GM23338 (cell line): Measurements from ENCODE around the gene PSMB8. TPM values are rescaled to one million over a fixed set of nuclear protein-coding genes. Genes with fewer than 3 reads are reported as not detected.

Source experiments
- ATAC-seq: fragments of 200-7000 bp; cut with Tn5 transposase; 3 replicates; pipeline ENCODE4 v1.9.1; 2020
- DNase-seq: peaks from one replicate; pipeline ENCODE4 v3.0.0-alpha.2; 2015; ENCODE audit warnings: low spot score
- H2AFZ ChIP-seq: fragments of 200-600 bp; sonication (generic); 2 replicates; pipeline ENCODE4 v1.8.0; 2016; ENCODE audit warnings: antibody characterized with exemption, mild to moderate bottlenecking, moderate library complexity
- H3F3A ChIP-seq: fragments of 200-600 bp; sonication (generic); replicated peaks from 2 replicates; pipeline ENCODE4 v1.8.0; 2017; ENCODE audit warnings: antibody characterized with exemption, mixed run types, low read depth
- H3K27ac ChIP-seq: fragments of 200-600 bp; sonication (generic); 2 replicates; pipeline ENCODE4 v1.6.1; 2016; ENCODE audit warnings: low read depth
- H3K27me3 ChIP-seq: fragments of 200-600 bp; sonication (generic); 2 replicates; pipeline ENCODE4 v1.8.0; 2016; ENCODE audit warnings: mild to moderate bottlenecking, mixed run types, moderate library complexity; ENCODE audit not compliant: insufficient read depth
- H3K36me3 ChIP-seq: fragments of 200-600 bp; sonication (generic); 2 replicates; pipeline ENCODE4 v1.8.0; 2016; ENCODE audit warnings: mild to moderate bottlenecking; ENCODE audit not compliant: insufficient read depth
- H3K4me1 ChIP-seq: fragments of 200-600 bp; sonication (generic); 2 replicates; pipeline ENCODE4 v1.8.0; 2016; ENCODE audit warnings: mild to moderate bottlenecking, moderate library complexity; ENCODE audit not compliant: insufficient read depth
- H3K4me2 ChIP-seq: fragments of 200-600 bp; sonication (generic); 2 replicates; pipeline ENCODE4 v1.7.1; 2017; ENCODE audit warnings: mixed run types
- H3K4me3 ChIP-seq: fragments of 200-600 bp; sonication (generic); 2 replicates; pipeline ENCODE4 v1.6.1; 2016; ENCODE audit warnings: mixed run types
- H3K79me2 ChIP-seq: fragments of 200-600 bp; sonication (generic); replicated peaks from 2 replicates; pipeline ENCODE4 v1.8.0; 2017; ENCODE audit warnings: mild to moderate bottlenecking; ENCODE audit not compliant: insufficient read depth
- H3K9me2 ChIP-seq: fragments of 200-600 bp; sonication (generic); 2 replicates; pipeline ENCODE4 v1.8.0; 2017; ENCODE audit not compliant: insufficient read depth
- H4K20me1 ChIP-seq: fragments of 200-600 bp; sonication (generic); replicated peaks from 2 replicates; pipeline ENCODE4 v1.8.0; 2017; ENCODE audit warnings: mild to moderate bottlenecking; ENCODE audit not compliant: insufficient read depth
- H3K27ac Mint-ChIP-seq: 2 replicates; pipeline ENCODE4 v1.8.0; 2020; ENCODE audit warnings: inconsistent platforms, mild to moderate bottlenecking, moderate library complexity, mixed read lengths
- H3K27me3 Mint-ChIP-seq: 3 replicates; pipeline ENCODE4 v1.8.0; 2022; ENCODE audit warnings: low read depth, mild to moderate bottlenecking, moderate library complexity, mixed read lengths, inconsistent platforms; ENCODE audit not compliant: insufficient read depth, poor library complexity
- H3K36me3 Mint-ChIP-seq: 3 replicates; pipeline ENCODE4 v1.8.0; 2021; ENCODE audit warnings: low read depth, mild to moderate bottlenecking, inconsistent platforms, moderate library complexity, mixed read lengths
- H3K4me1 Mint-ChIP-seq: 3 replicates; pipeline ENCODE4 v1.8.0; 2020; ENCODE audit warnings: mild to moderate bottlenecking, inconsistent platforms, mixed read lengths
- H3K4me3 Mint-ChIP-seq: 3 replicates; pipeline ENCODE4 v1.8.0; 2021; ENCODE audit warnings: moderate library complexity, mild to moderate bottlenecking, inconsistent platforms, mixed read lengths
- H3K9me3 Mint-ChIP-seq: 3 replicates; pipeline ENCODE4 v1.8.0; 2020; ENCODE audit warnings: moderate library complexity, mild to moderate bottlenecking, inconsistent platforms, mixed read lengths
- CREB1 ChIP-seq: fragments of 250-450 bp; sonication (Bioruptor Pico); IDR thresholded peaks from 2 replicates; pipeline ENCODE4 v1.5.0; 2020; ENCODE audit warnings: low read depth, mild to moderate bottlenecking, moderate library complexity
- CTCF ChIP-seq, 2 experiments: fragments of 200-600 bp in 1 of 2; sonication (generic) in 1 of 2; conservative IDR thresholded peaks; 2 replicates each; pipeline versions ENCODE4 v1.5.1 to v1.6.1; 2016 to 2017; ENCODE audit warnings: antibody characterized with exemption in 2 of 2, low read depth in 2 of 2, mild to moderate bottlenecking in 2 of 2, moderate library complexity in 1 of 2
- ETS1 ChIP-seq: IDR thresholded peaks from 2 replicates; pipeline ENCODE4 v1.6.1; 2016; ENCODE audit warnings: antibody characterized with exemption
- EZH2 ChIP-seq: fragments of 200-600 bp; sonication (generic); IDR thresholded peaks from one replicate; pipeline ENCODE4 v1.8.0; 2017; ENCODE audit warnings: antibody characterized with exemption, mild to moderate bottlenecking, low read depth; ENCODE audit not compliant: unreplicated experiment
- EZH2phosphoT487 ChIP-seq: fragments of 200-600 bp; sonication (generic); IDR thresholded peaks from one replicate; pipeline ENCODE4 v1.8.1; 2018; ENCODE audit warnings: antibody characterized with exemption; ENCODE audit not compliant: unreplicated experiment
- JUNB ChIP-seq: IDR thresholded peaks from one replicate; pipeline ENCODE4 v1.6.1; 2016; ENCODE audit warnings: antibody characterized with exemption; ENCODE audit not compliant: unreplicated experiment
- REST ChIP-seq: IDR thresholded peaks from one replicate; pipeline ENCODE4 v1.6.1; 2018; ENCODE audit warnings: antibody characterized with exemption; ENCODE audit not compliant: unreplicated experiment
- STAT1 ChIP-seq: IDR thresholded peaks from one replicate; pipeline ENCODE4 v1.6.1; 2016; ENCODE audit warnings: antibody characterized with exemption; ENCODE audit not compliant: unreplicated experiment
- ZNF331 ChIP-seq: fragments of 250-450 bp; sonication (Bioruptor Pico); IDR thresholded peaks from 2 replicates; pipeline ENCODE4 v1.5.0; 2020; ENCODE audit warnings: low read depth, mild to moderate bottlenecking, moderate library complexity
- ZNF462 ChIP-seq: fragments of 250-450 bp; sonication (Bioruptor Pico); IDR thresholded peaks from 2 replicates; pipeline ENCODE4 v1.5.0; 2020; ENCODE audit warnings: mild to moderate bottlenecking, moderate library complexity
- polyA plus RNA-seq: library from polyadenylated mRNA; unstranded; fragments of >200 nt; fragmentation: Nextera tagmentation; extraction: Ambion mirVana; gene quantifications from 2 replicates; pipeline ENCODE4 v1.2.1, GENCODE V29; 2016
- total RNA-seq: library from RNA; depleted of rRNA; stranded (reverse); fragments of >200 nt; shearing (Covaris generic); gene quantifications from 2 replicates; pipeline ENCODE4 v1.2.3, GENCODE V29; 2014

Gene PSMB8
- total and polyA plus RNA-seq, 2 experiments from 2014 or later = 16.5 to 27.6 TPM

GRCh38 chr6:32836873-32837272, 7.0 kb downstream of the PSMB8 start:
- TF ChIP-seq CREB1 (CRISPR knock-in tag) (no peak), ETS1 (no peak), CTCF (conservative IDR thresholded peaks at IDR 0.05; ENCODE audit: low read depth in 2 of 2) (no peak), ZNF331 (CRISPR knock-in tag) (no peak), EZH2phosphoT487 (no peak), REST (no peak), STAT1 (no peak), JUNB (no peak), ZNF462 (CRISPR knock-in tag) (no peak), EZH2 (no peak)
- H3K9me2 ChIP-seq = no peaks in the 10 kb centered on the region
- no peaks in the 10 kb centered on the region for H3K79me2 ChIP-seq
- peak overlapping the region; percentile 80 for H3K4me3 Mint-ChIP-seq
- no peak for ATAC-seq
- H3K9me3 Mint-ChIP-seq = no peaks in the 10 kb centered on the region
- no peak overlapping the region for H2AFZ ChIP-seq
- no peak overlapping the region for H3K27ac ChIP-seq
- peaks cover 12% of the 10 kb centered on the region for H3K4me1 Mint-ChIP-seq
- no peaks in the 10 kb centered on the region for H3K27me3 ChIP-seq
- no peak for DNase-seq
- H3K27me3 Mint-ChIP-seq = peaks cover 8% of the 10 kb centered on the region
- no peaks in the 10 kb centered on the region for H3F3A ChIP-seq
- H3K27ac Mint-ChIP-seq = no peak overlapping the region
- 0 out of 2 replicates have a peak, but pooled peaks cover under 1% of the 10 kb centered on the region for H3K36me3 ChIP-seq
- H3K4me2 ChIP-seq = peak overlapping the region; percentile 92
- H4K20me1 ChIP-seq = no peaks in the 10 kb centered on the region
- H3K4me1 ChIP-seq = peaks cover 10% of the 10 kb centered on the region; the same call in 1 of the 2 replicates
- no peak overlapping the region; the same call in 1 of the 2 replicates for H3K4me3 ChIP-seq
- H3K36me3 Mint-ChIP-seq = peaks cover 14% of the 10 kb centered on the region
